Measurements from ENCODE around the gene APOC3. TPM values are rescaled to one million over a fixed set of nuclear protein-coding genes. Genes with fewer than 3 reads are reported as not detected.

APOC3 gene
- total and polyA plus RNA-seq, 10 of the 15 experiments (the other 5 are each of a cell fraction or from before 2014, with no cell fraction given), result 1.9 TPM; not detected in 9

DNA sequence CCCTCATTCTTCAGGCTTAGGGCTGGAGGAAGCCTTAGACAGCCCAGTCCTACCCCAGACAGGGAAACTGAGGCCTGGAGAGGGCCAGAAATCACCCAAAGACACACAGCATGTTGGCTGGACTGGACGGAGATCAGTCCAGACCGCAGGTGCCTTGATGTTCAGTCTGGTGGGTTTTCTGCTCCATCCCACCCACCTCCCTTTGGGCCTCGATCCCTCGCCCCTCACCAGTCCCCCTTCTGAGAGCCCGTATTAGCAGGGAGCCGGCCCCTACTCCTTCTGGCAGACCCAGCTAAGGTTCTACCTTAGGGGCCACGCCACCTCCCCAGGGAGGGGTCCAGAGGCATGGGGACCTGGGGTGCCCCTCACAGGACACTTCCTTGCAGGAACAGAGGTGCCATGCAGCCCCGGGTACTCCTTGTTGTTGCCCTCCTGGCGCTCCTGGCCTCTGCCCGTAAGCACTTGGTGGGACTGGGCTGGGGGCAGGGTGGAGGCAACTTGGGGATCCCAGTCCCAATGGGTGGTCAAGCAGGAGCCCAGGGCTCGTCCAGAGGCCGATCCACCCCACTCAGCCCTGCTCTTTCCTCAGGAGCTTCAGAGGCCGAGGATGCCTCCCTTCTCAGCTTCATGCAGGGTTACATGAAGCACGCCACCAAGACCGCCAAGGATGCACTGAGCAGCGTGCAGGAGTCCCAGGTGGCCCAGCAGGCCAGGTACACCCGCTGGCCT, 641 bp downstream of the APOC3 start:
- WGBS (ENCODE audit: insufficient coverage, insufficient replicate concordance, low lambda C conversion rate, missing lambda C conversion rate), result 43% methylated on average over 16 of the region's 17 CpGs
- H3K27me3 ChIP-seq (replicated peaks in 1 of 2; ENCODE audit: control insufficient read depth in 2 of 2, insufficient read depth in 2 of 2, low read length in 1 of 2), result no peaks in the 10 kb centered on the region
- no peaks in the 10 kb centered on the region for H3K36me3 ChIP-seq (ENCODE audit: control insufficient read depth in 2 of 2, insufficient read depth in 2 of 2, low read length in 1 of 2)
- ATAC-seq (no peak), DNase-seq (ENCODE audit: low read depth, low spot score) (no peak), FAIRE-seq (no peak)
- CTCF ChIA-PET, result interaction anchor here (1.1 kb wide), 1 partner anchor 276 kb away, joined by 3 read pairs; no protein-coding TSS in a partner anchor
- peaks cover 3% of the 10 kb centered on the region; the same call in 1 of the 2 replicates for H3K4me1 ChIP-seq (ENCODE audit: control insufficient read depth, insufficient read depth, low read length)
- POLR2A ChIA-PET, result no interaction called here
- in situ Hi-C loops (cut with MboI), result no loop called here
- RAD21 ChIA-PET (ENCODE audit: unreplicated experiment), result interaction anchor here (0.6 kb wide), 1 partner anchor 30 kb away, joined by 3 read pairs; no protein-coding TSS in a partner anchor
- H3K27ac ChIP-seq (ENCODE audit: control insufficient read depth, insufficient read depth), result no peak overlapping the region
- no peak overlapping the region for H2AFZ ChIP-seq (ENCODE audit: control insufficient read depth, low read depth, low read length)
- no peak overlapping the region for H3K9ac ChIP-seq (ENCODE audit: control insufficient read depth, insufficient read depth, low read length)
- SMC1A ChIA-PET (ENCODE audit: uncharacterized antibody, unreplicated experiment), result no interaction called here
- no TSS peak for BruUV-seq (replicated peaks)
- H4K20me1 ChIP-seq (ENCODE audit: control insufficient read depth, insufficient read depth), result no peaks in the 10 kb centered on the region
- no peak overlapping the region for H3K4me2 ChIP-seq (ENCODE audit: control insufficient read depth, insufficient read depth)
- H3K9me3 ChIP-seq (replicated peaks; ENCODE audit: control insufficient read depth, insufficient read depth, low read length), result no peaks in the 10 kb centered on the region
- intact Hi-C loops (cut with micrococcal nuclease; ENCODE audit: unreplicated experiment), result no loop called here
- no peaks in the 10 kb centered on the region for H3K79me2 ChIP-seq (ENCODE audit: control insufficient read depth, insufficient read depth, low read length)
- H3K4me3 ChIP-seq, result no peak overlapping the region
- TF ChIP-seq BCL11A (IDR thresholded peaks at IDR 0.05; ENCODE audit: low read depth, low read length) (no peak), SP1 (IDR thresholded peaks at IDR 0.05; ENCODE audit: low read depth, low read length) (no peak), MXI1 (IDR thresholded peaks at IDR 0.05; ENCODE audit: low read depth, low read length) (no peak), EGR1 (IDR thresholded peaks at IDR 0.05; ENCODE audit: borderline replicate concordance in 1 of 2, low read depth in 2 of 2, low read length in 2 of 2) (no peak), MTA3 (IDR thresholded peaks at IDR 0.05; ENCODE audit: borderline replicate concordance, low read length) (no peak), POLR2A (IDR thresholded peaks at IDR 0.05; ENCODE audit: low read depth, low read length) (no peak), ZNF24 (IDR thresholded peaks at IDR 0.05) (no peak), NFXL1 (IDR thresholded peaks at IDR 0.05; ENCODE audit: borderline replicate concordance) (no peak), FOXM1 (IDR thresholded peaks at IDR 0.05; ENCODE audit: low read depth, low read length) (no peak), POU2F2 (IDR thresholded peaks at IDR 0.05; ENCODE audit: borderline replicate concordance, low read depth, low read length) (no peak), EP300 (IDR thresholded peaks at IDR 0.05; ENCODE audit: borderline replicate concordance in 1 of 2, control insufficient read depth in 1 of 2, low read depth in 2 of 2, low read length in 2 of 2) (no peak)
- TF ChIP-seq, protein P1, sequence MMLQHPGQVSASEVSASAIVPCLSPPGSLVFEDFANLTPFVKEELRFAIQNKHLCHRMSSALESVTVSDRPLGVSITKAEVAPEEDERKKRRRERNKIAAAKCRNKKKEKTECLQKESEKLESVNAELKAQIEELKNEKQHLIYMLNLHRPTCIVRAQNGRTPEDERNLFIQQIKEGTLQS (IDR thresholded peaks at IDR 0.05; ENCODE audit: borderline replicate concordance, extremely low read depth, low read depth, low read length), result no peak
- TF ChIP-seq, protein P2, sequence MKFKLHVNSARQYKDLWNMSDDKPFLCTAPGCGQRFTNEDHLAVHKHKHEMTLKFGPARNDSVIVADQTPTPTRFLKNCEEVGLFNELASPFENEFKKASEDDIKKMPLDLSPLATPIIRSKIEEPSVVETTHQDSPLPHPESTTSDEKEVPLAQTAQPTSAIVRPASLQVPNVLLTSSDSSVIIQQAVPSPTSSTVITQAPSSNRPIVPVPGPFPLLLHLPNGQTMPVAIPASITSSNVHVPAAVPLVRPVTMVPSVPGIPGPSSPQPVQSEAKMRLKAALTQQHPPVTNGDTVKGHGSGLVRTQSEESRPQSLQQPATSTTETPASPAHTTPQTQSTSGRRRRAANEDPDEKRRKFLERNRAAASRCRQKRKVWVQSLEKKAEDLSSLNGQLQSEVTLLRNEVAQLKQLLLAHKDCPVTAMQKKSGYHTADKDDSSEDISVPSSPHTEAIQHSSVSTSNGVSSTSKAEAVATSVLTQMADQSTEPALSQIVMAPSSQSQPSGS (IDR thresholded peaks at IDR 0.05; ENCODE audit: low read length), result no peak
- TF ChIP-seq, protein P3, sequence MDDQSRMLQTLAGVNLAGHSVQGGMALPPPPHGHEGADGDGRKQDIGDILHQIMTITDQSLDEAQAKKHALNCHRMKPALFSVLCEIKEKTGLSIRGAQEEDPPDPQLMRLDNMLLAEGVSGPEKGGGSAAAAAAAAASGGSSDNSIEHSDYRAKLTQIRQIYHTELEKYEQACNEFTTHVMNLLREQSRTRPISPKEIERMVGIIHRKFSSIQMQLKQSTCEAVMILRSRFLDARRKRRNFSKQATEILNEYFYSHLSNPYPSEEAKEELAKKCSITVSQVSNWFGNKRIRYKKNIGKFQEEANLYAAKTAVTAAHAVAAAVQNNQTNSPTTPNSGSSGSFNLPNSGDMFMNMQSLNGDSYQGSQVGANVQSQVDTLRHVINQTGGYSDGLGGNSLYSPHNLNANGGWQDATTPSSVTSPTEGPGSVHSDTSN (IDR thresholded peaks at IDR 0.05; ENCODE audit: insufficient replicate concordance, low read depth, low read length), result no peak
